Endothelial cell of umbilical vein (primary cell): ENCODE measurements around the gene FAM217A. TPM values are rescaled to one million over a fixed set of nuclear protein-coding genes. Genes with fewer than 3 reads are reported as not detected.
A peak's percentile ranks its signal among the peaks of the same experiment; 100 is the strongest.

Source experiments
- BruUV-seq: library from RNA; stranded (reverse); fragments of 400-500 nt; replicated peaks from 2 replicates; lab custom pipeline; 2021; lab: Mats Ljungman, UMichigan
- CTCF ChIA-PET: fragments of 300-600, 350-600 bp; sonication (Branson Sonifier 250); formaldehyde crosslinking; loops from one replicate; lab custom pipeline; 2021; ENCODE audit warnings: antibody characterized with exemption, inconsistent platforms; lab: Charles Lee
- POLR2A ChIA-PET: fragments of 300-600, 350-600 bp; sonication (Branson Sonifier 250); formaldehyde crosslinking; loops from one replicate; lab custom pipeline; 2021; ENCODE audit warnings: antibody characterized with exemption, inconsistent platforms; lab: Charles Lee
- DNase-seq: peaks from one replicate; pipeline ENCODE4 v3.0.0-alpha.2; 2011; ENCODE audit warnings: low read depth, low spot score
- FAIRE-seq: peaks from 2 replicates; lab custom pipeline; 2011; peaks lifted over from hg19 to GRCh38; lab: Jason Lieb, UNC
- H2AFZ ChIP-seq: 2 replicates; pipeline ENCODE4 v1.6.0; 2012; ENCODE audit warnings: low read depth, low read length, control low read depth, inconsistent platforms
- H3K27ac ChIP-seq: 2 replicates; pipeline ENCODE4 v1.5.1; 2011; ENCODE audit warnings: low read depth, mild to moderate bottlenecking, control low read depth, low read length, moderate library complexity; ENCODE audit not compliant: insufficient read depth
- H3K27me3 ChIP-seq, 2 experiments: 2 replicates each; pipeline versions ENCODE4 v1.6.0 to v1.6.1; 2011; ENCODE audit warnings: low read length in 2 of 2, mixed read lengths in 1 of 2; ENCODE audit not compliant: control insufficient read depth in 2 of 2, insufficient read depth in 2 of 2
- H3K36me3 ChIP-seq, 2 experiments: 2 replicates in 1 of 2; 3 replicates in 1 of 2; pipeline ENCODE4 v1.5.1; 2011; ENCODE audit warnings: low read length in 2 of 2, mild to moderate bottlenecking in 1 of 2, moderate library complexity in 1 of 2; ENCODE audit not compliant: control insufficient read depth in 2 of 2, insufficient read depth in 2 of 2; ENCODE audit errors: extremely low read depth in 1 of 2
- H3K4me1 ChIP-seq: 3 replicates; pipeline ENCODE4 v1.5.1; 2011; ENCODE audit warnings: mild to moderate bottlenecking, low read length; ENCODE audit not compliant: control insufficient read depth, insufficient read depth; ENCODE audit errors: extremely low read depth
- H3K4me2 ChIP-seq: 2 replicates; pipeline ENCODE4 v1.6.1; 2011; ENCODE audit warnings: low read length, control low read depth, mixed read lengths; ENCODE audit not compliant: insufficient read depth
- H3K4me3 ChIP-seq, 3 experiments: fragments of 200-600 bp in 1 of 3; sonication (generic), shearing (Covaris generic) in 1 of 3; replicated peaks in 1 of 3; 2 replicates each; pipeline ENCODE4 v1.5.1; 2011 to 2016; ENCODE audit warnings: control low read depth in 3 of 3, low read length in 3 of 3, mild to moderate bottlenecking in 2 of 3, inconsistent platforms in 1 of 3, low read depth in 1 of 3, moderate library complexity in 1 of 3; ENCODE audit not compliant: insufficient read depth in 1 of 3
- H3K79me2 ChIP-seq: 2 replicates; pipeline ENCODE4 v1.6.0; 2012; ENCODE audit warnings: low read length, inconsistent platforms; ENCODE audit not compliant: control insufficient read depth, insufficient read depth
- H3K9ac ChIP-seq: replicated peaks from 2 replicates; pipeline ENCODE3; 2011; ENCODE audit warnings: low read length, control low read depth; ENCODE audit not compliant: insufficient read depth; ENCODE audit errors: extremely low read depth
- H3K9me1 ChIP-seq: replicated peaks from 3 replicates; pipeline ENCODE4 v1.6.0; 2011; ENCODE audit warnings: mild to moderate bottlenecking, low read length; ENCODE audit not compliant: control insufficient read depth, insufficient read depth; ENCODE audit errors: extremely low read depth
- H3K9me3 ChIP-seq: replicated peaks from 2 replicates; pipeline ENCODE4 v1.5.1; 2012; ENCODE audit warnings: low read length, inconsistent platforms; ENCODE audit not compliant: control insufficient read depth, insufficient read depth
- H4K20me1 ChIP-seq: replicated peaks from 2 replicates; pipeline ENCODE3; 2011; ENCODE audit warnings: mild to moderate bottlenecking, low read length; ENCODE audit not compliant: control insufficient read depth, insufficient read depth; ENCODE audit errors: extremely low read depth
- EZH2 ChIP-seq: IDR thresholded peaks from 2 replicates; pipeline ENCODE4 v1.6.1; 2012; ENCODE audit warnings: borderline replicate concordance, low read depth, mild to moderate bottlenecking, moderate library complexity, low read length, inconsistent platforms; ENCODE audit not compliant: severe bottlenecking
- FOS ChIP-seq: IDR thresholded peaks from 2 replicates; pipeline ENCODE4 v1.6.1; 2011; ENCODE audit warnings: mild to moderate bottlenecking, low read length, moderate library complexity, borderline replicate concordance; ENCODE audit not compliant: insufficient read depth
- GATA2 ChIP-seq: IDR thresholded peaks from 2 replicates; pipeline ENCODE4 v1.7.0; 2011; ENCODE audit warnings: low read depth, mild to moderate bottlenecking, moderate library complexity, mixed read lengths, low read length; ENCODE audit not compliant: insufficient read length, insufficient read depth
- JUN ChIP-seq: IDR thresholded peaks from 2 replicates; pipeline ENCODE4 v1.6.1; 2011; ENCODE audit warnings: borderline replicate concordance, low read depth; ENCODE audit not compliant: insufficient read length, insufficient read depth
- MYC ChIP-seq: IDR thresholded peaks from one replicate; pipeline ENCODE4 v1.6.1; 2011; ENCODE audit warnings: mild to moderate bottlenecking, low read depth, low read length
- POLR2A ChIP-seq: IDR thresholded peaks from 2 replicates; pipeline ENCODE4 v1.6.1; 2012; ENCODE audit warnings: low read depth, mild to moderate bottlenecking, control low read depth, low read length
- POLR2AphosphoS5 ChIP-seq: IDR thresholded peaks from 2 replicates; pipeline ENCODE4 v1.6.1; 2012; ENCODE audit warnings: low read depth, mild to moderate bottlenecking, control low read depth, low read length, moderate library complexity; ENCODE audit not compliant: insufficient read depth
- dilution Hi-C: fragments of 300-500 bp; cut with MboI; formaldehyde crosslinking; loops from one replicate; pipeline ENCODE4 v1.15.0; 2019; ENCODE audit warnings: low sequenced_read_pairs; ENCODE audit not compliant: extremely low pct_ligation_motif_present
- intact Hi-C: fragments of 100-400 bp; cut with micrococcal nuclease; formaldehyde crosslinking; loops from one replicate; pipeline ENCODE4 v1.10.0; 2022
- polyA plus RNA-seq, 4 experiments: library from polyadenylated mRNA; depleted of rRNA in 3 of 4; stranded (reverse) in 3 of 4; unstranded in 1 of 4; fragments of >200 nt; gene quantifications; 2 replicates each; pipeline versions ENCODE4 v1.2.1 to v1.2.3, GENCODE V29; 2011 to 2012; ENCODE audit warnings: missing spikeins in 1 of 4
- total RNA-seq: library from RNA; stranded (reverse); gene quantifications from 2 replicates; pipeline ENCODE4 v1.2.3, GENCODE V29; 2021
- TF ChIP-seq, protein P1 (sequence below), 2 donors: IDR thresholded peaks; 1 replicate in 1 of 2; 2 replicates in 1 of 2; pipeline ENCODE4 v1.5.1; 2011; ENCODE audit warnings: low read length in 2 of 2, mild to moderate bottlenecking in 2 of 2, moderate library complexity in 2 of 2, control low read depth in 1 of 2, inconsistent platforms in 1 of 2, low read depth in 1 of 2; ENCODE audit not compliant: insufficient read depth in 1 of 2; ENCODE audit errors: extremely low read depth in 1 of 2
- TF ChIP-seq, protein P2 (sequence below): IDR thresholded peaks from 2 replicates; pipeline ENCODE4 v1.6.1; 2011; ENCODE audit not compliant: insufficient read depth, insufficient read length

FAM217A gene
- total and polyA plus RNA-seq, 2 donors (not counting 3 experiments of a cell fraction or from before 2014, with no cell fraction given): not detected

DNA sequence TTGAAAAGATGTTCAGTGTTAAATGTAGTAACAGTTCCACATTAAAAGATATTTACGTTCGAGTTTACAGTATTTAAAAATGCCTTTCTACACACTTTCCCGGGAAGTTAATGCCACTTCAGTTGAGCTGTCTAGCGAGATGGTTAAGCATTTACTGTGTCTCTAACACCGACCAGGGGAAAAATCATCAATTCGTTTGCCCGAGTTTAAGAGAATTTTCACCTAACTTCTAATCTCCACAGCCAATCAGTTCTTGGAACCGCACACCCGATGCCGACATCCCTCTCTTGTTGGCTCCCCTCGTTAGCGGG is 58.2 kb downstream of the FAM217A start:
- Histone ChIP-seq H3K27ac (peak overlapping the region; percentile 86), H3K9me1 (no peaks in the 10 kb centered on the region), H3K79me2 (peaks cover 58% of the 10 kb centered on the region), H3K4me2 (peak overlapping the region; percentile 95), H2AFZ (peak overlapping the region; percentile 44), H3K9ac (peak overlapping the region; percentile 91), H4K20me1 (peaks cover 2% of the 10 kb centered on the region), H3K4me3 (peak overlapping the region; percentile 40 to 98 (median 92)), H3K36me3 (no peaks in the 10 kb centered on the region), H3K9me3 (no peaks in the 10 kb centered on the region), H3K27me3 (no peaks in the 10 kb centered on the region), H3K4me1 (peaks cover 29% of the 10 kb centered on the region)
- DNase-seq (no peak), FAIRE-seq (no peak)
- dilution Hi-C loops (no loop called here), intact Hi-C loops (loop anchor here (1.0 kb wide), 1 partner anchor 116 kb away; no protein-coding TSS in a partner anchor)
- ChIA-PET CTCF (interaction anchor here (0.8 to 2.0 kb wide), 20 partner anchors 8 to 279 kb away, joined by 3 to 11 read pairs (median 4); partner anchors contain the start of genes ECI2 and FAM50B), POLR2A (interaction anchor here (0.6 to 1.5 kb wide), 5 partner anchors 12 to 115 kb away, joined by 3 to 12 read pairs (median 3); partner anchors contain the start of gene ECI2)
- TSS peak; percentile 8 for BruUV-seq
- TF ChIP-seq MYC (no peak), EZH2 (no peak), GATA2 (no peak), FOS (no peak), JUN (no peak), POLR2AphosphoS5 (no peak), POLR2A (no peak)
- TF ChIP-seq, protein P1, sequence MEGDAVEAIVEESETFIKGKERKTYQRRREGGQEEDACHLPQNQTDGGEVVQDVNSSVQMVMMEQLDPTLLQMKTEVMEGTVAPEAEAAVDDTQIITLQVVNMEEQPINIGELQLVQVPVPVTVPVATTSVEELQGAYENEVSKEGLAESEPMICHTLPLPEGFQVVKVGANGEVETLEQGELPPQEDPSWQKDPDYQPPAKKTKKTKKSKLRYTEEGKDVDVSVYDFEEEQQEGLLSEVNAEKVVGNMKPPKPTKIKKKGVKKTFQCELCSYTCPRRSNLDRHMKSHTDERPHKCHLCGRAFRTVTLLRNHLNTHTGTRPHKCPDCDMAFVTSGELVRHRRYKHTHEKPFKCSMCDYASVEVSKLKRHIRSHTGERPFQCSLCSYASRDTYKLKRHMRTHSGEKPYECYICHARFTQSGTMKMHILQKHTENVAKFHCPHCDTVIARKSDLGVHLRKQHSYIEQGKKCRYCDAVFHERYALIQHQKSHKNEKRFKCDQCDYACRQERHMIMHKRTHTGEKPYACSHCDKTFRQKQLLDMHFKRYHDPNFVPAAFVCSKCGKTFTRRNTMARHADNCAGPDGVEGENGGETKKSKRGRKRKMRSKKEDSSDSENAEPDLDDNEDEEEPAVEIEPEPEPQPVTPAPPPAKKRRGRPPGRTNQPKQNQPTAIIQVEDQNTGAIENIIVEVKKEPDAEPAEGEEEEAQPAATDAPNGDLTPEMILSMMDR (IDR thresholded peaks at IDR 0.05; ENCODE audit: extremely low read depth in 1 of 2, insufficient read depth in 1 of 2, low read depth in 1 of 2, low read length in 2 of 2): no peak
- TF ChIP-seq, protein P2, sequence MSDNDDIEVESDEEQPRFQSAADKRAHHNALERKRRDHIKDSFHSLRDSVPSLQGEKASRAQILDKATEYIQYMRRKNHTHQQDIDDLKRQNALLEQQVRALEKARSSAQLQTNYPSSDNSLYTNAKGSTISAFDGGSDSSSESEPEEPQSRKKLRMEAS: no peak
